RCC 7860 (cell line): ENCODE results near the gene EMP2.
"Not testable (repeated sequence)": the region's sequence is repeated elsewhere in the genome, so short reads cannot be mapped to it uniquely, and the experiment has no call there.

Source experiments
- DNase-seq: peaks from one replicate; pipeline ENCODE4 v3.0.0-alpha.2; 2015; ENCODE audit warnings: low spot score
- FAIRE-seq: peaks from 2 replicates; lab custom pipeline; 2012; peaks lifted over from hg19 to GRCh38; lab: Jason Lieb, UNC

Gene EMP2, protein sequence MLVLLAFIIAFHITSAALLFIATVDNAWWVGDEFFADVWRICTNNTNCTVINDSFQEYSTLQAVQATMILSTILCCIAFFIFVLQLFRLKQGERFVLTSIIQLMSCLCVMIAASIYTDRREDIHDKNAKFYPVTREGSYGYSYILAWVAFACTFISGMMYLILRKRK

DNA sequence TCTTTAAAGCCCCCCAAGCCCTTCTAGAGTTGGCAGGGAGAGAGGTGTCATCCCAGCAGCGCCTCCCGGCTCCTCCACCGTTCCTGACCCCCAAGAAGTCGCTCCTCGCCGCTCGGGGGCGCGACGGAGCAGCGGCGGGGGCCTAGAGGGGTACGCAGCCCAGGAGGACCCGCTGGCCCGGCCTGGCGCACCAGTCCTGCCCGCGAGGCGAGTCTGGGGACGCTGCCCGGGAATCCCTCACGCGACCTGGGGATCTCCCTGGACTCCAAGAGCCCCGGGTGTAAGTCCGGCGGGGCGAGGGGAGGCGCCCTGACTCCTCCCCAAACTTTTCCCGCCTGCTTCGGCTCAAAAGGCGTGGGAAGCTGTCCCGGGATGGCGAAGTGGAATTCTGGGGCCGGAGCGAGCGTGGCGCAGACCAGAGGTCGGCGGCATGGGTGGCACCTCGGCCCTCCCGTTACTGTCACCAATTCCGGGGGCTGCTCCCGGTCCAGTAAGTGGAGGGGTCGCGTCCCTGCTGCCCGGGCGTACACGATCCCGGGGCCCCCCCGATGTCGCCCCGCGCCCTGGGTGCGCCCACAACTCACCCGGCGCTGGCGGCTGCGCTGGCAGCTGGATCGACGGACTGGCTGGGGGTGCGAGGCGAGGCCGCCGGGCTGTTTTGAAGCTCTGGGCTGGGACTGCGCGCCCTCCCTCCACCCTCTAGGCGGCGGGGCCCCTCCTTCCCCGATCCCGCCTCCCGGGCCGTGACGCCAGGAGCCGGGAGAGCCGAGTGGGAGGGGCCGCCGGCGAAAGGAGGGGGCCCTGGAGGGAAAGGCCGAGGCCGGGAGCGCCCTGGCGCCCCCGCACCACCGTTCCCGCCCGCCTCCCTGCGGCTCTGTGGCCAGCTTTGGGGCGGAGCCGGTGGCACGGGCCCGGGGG lies at the start of gene EMP2:
EMP2 (minus strand) TSS at position 634 of the 918 bp plus-strand sequence. CDS start 32,981 bp downstream, outside the sequence.
- FAIRE-seq (no peak), DNase-seq (peak; percentile 45)

GRCh38 chr16:10629592-10629963 lies 49.2 kb upstream of the EMP2 start:
- FAIRE-seq (no peak), DNase-seq (no peak)

DNA sequence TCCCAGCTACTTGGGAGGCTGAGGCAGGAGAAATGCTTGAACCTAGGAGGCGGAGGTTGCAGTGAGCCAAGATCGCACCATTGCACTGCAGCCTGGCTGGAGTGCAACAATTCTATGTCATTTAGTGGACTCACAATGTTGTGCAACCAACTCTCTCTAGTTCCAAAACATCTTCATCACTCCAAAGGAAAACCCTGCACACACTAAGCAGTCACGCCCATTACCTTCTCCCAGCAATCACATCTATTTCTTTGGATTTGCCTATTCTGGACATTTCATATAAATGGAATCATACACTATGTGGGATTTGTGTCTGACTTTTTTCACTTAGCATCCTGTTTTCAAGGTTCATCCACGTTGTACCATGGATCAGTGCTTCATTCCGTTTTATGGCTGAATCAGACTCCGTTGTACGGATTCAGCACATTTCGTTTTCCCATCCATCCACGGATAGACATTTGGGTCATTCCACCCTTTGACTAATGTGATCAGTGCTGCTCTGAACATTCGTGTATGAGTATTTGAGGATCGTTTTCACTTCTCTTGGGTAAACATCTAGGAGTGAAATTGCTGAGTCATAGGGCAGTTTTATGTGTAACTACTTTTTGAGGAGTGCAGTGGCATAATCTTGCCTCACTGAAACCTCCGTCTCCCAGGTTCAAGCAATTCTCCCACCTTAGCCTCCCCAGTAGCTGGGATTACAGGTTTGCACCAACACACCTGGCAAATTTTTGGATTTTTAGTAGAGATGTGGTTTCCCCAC lies 45.4 kb upstream of the EMP2 start:
- DNase-seq (no peak), FAIRE-seq (no peak)

DNA sequence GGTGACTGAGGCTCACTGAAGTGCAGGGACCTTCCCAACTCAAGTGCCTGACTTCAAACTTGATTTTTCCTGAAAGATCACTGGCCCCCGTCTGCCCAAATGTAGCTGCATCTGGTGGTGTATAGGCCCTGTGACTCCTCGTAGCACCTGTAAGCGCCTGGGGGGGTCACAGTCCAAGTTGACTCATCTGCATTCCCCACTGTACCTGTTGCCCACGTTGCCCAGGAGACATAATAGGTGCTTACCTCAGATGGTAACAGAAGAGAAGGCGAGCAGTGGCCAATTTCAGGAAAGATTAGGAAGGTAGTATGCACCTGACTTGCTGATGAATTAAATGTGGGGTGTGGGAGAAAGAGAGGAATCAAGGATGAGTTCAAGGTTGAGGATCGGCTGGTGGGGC lies 44.1 kb upstream of the EMP2 start:
- no peak for FAIRE-seq

GRCh38 chr16:10623059-10623458 lies 42.7 kb upstream of the EMP2 start:
- DNase-seq (no peak), FAIRE-seq (no peak)

More for the DNA sequence above, 44.1 kb upstream of the EMP2 start:
- no peak for DNase-seq

GRCh38 chr16:10622036-10622921 lies 41.9 kb upstream of the EMP2 start:
- FAIRE-seq, result no peak
- no peak for DNase-seq

DNA sequence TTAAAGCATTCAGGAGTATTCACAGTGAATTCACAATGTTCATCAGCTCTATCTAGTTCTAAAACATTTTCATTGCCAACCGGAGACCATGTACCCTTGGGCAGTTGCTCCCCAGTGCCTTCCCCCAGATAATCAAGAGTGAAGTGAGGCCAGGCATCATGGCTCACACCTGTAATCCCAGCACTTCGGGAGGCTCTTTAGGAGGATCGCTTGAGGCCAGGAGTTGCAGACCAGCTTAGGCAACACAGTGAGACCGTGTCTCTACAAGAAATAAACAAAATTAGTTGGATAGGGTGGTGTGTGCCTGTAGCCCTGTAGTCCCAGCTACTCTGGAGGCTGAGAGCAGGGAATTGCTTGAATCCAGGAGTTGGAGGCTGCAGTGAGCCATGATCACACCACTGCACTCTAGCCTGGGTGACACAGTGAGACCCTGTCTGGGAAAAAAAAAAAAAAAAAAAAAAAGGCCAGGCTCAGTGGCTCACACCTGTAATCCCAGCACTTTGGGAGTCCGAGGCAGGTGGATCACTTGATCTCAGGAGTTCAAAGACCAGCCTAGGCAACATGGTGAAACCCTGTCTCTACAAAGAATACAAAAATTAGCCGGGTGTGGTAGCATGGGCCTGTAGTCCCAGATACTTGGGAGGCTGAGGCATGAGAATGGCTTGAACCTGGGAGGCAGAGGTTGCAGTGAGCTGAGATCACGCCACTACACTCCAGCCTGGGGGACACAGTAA lies 41.0 kb upstream of the EMP2 start:
- FAIRE-seq, DNase-seq: not testable (repeated sequence)

DNA sequence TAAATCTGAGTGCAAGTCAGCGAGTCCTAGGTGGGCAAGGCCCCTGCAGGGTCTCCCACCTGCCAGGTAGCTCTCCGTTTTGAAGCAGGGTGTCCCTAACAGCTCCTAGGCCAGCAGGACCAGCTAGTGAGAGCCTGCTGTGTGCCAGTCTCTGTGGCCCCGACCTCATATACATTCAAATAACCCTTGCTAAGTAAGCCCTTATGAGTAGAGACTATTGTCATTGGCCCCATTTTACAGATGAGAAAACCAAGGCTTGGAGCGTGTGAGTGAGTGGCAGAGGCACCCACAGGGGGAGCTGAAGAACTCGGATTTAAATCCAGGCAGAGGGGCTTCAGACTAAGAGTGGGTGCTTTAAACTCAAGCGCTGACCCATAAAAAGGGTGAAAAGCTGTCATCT lies 39.7 kb upstream of the EMP2 start:
- no peak for FAIRE-seq
- DNase-seq, result no peak

GRCh38 chr16:10619271-10619849 lies 39.0 kb upstream of the EMP2 start:
- FAIRE-seq, result no peak
- no peak for DNase-seq

- FAIRE-seq, result no peak
- no peak for DNase-seq
Observed at GRCh38 chr16:10618710-10619209, 38.4 kb upstream of the EMP2 start.

DNA sequence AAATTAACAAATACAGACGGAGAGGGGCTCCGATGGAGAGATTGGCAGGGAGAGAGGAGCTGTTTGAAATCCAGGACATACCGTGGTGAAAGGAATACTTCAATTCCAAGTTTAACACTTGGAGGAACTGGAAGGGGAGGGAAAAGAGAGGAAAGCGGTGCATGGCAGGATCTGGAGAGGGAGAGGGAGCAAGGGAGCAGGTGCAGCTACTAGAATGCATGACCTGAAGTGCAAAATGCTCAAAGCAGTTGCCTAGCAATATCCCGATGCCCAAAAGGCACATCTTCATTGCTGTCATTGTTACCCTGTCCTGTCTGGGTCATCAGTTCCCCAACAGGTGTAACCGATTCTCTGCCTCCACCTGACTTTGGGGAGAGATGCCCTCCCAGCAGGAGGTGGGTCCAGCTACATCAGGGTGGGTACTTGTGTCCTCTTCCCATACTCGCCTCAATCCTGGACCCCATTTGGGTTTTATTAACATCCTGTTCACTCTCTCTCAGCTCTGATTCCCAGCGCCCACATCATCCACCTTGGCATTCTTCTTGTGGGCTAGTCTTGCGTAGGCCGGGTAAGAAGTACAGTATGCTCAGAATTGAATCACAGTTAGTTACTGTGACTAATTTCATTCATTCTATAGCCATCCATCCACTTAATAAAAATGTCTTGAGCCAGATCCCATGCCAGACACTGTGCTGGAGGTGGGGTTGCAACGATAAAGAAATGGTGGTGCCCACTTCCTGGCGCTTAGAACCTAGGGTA lies 37.4 kb upstream of the EMP2 start:
- no peak for DNase-seq

DNA sequence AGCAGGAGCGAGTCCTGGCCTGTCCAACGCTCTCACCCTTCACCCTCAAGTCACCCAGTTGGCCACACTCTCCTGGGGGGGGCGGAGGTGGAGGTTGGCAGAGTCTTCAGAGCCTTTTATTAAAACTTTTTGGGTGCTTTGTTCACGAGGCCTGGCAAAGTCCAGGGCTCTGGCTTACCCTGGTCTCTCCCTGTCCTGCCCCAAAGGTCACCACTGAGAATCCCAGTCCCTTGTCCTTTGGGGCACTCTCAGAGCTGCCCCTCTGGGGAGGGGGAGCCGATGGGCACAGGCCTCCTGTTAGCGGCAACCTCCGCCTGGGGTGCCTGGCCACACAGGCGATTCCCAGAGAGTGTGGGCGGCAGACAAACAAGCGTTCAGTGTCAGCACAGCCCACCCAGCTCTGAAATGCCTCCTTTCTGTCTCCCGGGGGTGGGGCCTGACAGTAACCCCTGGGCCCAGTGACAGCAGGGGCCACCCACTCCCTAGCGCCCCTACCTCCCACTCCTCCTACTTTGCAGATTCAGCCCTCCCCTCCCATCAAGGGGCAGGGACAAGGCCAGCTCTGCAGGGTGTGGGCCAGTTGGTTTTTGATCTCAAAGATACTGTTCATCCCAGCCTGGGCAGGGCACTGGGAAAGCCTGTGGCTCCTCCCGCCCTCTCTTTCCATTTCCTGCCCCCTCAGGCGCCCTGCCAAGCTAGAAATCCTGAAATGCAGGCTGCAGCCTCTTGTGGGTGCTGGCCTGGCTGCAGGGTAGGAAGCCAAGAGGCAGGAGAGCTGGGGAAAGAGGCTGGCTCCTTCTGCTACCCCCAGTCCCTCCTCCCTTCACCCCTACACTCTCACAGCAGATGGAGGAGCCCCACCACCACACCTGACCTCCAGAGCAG lies 36.6 kb upstream of the EMP2 start:
- DNase-seq (no peak), FAIRE-seq (no peak)

More for the DNA sequence above, 37.4 kb upstream of the EMP2 start:
- FAIRE-seq, result no peak

- FAIRE-seq, result no peak
- no peak for DNase-seq
Observed at GRCh38 chr16:10616419-10616755, 36.0 kb upstream of the EMP2 start.

GRCh38 chr16:10614685-10615084 lies 34.3 kb upstream of the EMP2 start:
- FAIRE-seq (no peak), DNase-seq (no peak)

GRCh38 chr16:10613785-10614485 lies 33.5 kb upstream of the EMP2 start:
- FAIRE-seq (no peak), DNase-seq (no peak)

- FAIRE-seq (no peak), DNase-seq (no peak)
Observed at GRCh38 chr16:10612649-10613179, 32.3 kb upstream of the EMP2 start.

DNA sequence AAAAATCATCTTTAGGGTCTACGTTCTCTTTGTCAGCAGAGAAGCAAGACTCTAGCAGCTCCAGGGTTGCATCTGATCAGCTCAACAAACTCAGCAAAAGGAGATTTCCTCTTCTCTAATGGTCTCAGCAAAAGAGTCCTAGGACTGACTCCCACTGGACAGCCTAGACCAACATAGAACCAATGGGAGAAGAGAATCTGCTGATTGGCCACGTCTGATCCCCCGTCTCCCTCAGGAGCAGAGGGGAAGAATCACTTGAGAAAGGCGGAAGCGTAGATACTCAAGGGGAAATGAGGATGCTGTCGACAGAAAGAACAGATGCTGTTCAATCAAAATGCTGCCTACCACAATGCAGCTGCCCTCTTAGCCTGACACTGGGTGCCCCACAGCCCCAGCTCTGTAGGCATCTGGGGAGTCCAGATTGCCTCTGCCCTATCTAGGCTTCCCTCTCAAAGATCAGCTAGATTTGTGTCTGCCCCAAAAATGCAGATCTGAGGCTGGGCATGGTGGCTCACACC lies 31.5 kb upstream of the EMP2 start:
- DNase-seq, result no peak
- no peak for FAIRE-seq
